ENCODE results near the gene SPRR5. TPM values are rescaled to one million over a fixed set of nuclear protein-coding genes. Genes with fewer than 3 reads are reported as not detected.

SPRR5 gene
- total RNA-seq, 1 donor from 2014 or later: not detected

GRCh38 chr1:152998476-152998875, 51.5 kb downstream of the SPRR5 start:
- TF ChIP-seq CTCF (IDR thresholded peaks at IDR 0.05): no peak
- Mint-ChIP-seq H3K27ac (ENCODE audit: unreplicated experiment) (no peak overlapping the region), H3K36me3 (ENCODE audit: low read depth) (no peaks in the 10 kb centered on the region), H3K4me3 (ENCODE audit: unreplicated experiment) (no peak overlapping the region), H3K27me3 (ENCODE audit: low read depth) (no peaks in the 10 kb centered on the region), H3K4me1 (ENCODE audit: low read depth) (no peaks in the 10 kb centered on the region), H3K9me3 (ENCODE audit: low read depth) (peaks cover 20% of the 10 kb centered on the region)
- no peak for DNase-seq (ENCODE audit: low spot score)

Other genes with a start within 250 kb of the SPRR5 start
- not detected in 3 replicates for gene LCE2A, start 248.9 kb upstream of the SPRR5 start, total RNA-seq
- gene LCE4A, start 239.0 kb upstream of the SPRR5 start, total RNA-seq: not detected in 3 replicates
- gene KPRP, start 189.2 kb upstream of the SPRR5 start, total RNA-seq: not detected in 3 replicates
- gene LCE1F, start 172.1 kb upstream of the SPRR5 start, total RNA-seq: not detected in 3 replicates
- not detected in 3 replicates for gene LCE1E, start 160.9 kb upstream of the SPRR5 start, total RNA-seq
- not detected in 3 replicates for gene LCE1D, start 150.5 kb upstream of the SPRR5 start, total RNA-seq
- not detected in 3 replicates for gene LCE1C, start 140.6 kb upstream of the SPRR5 start, total RNA-seq
- not detected in 3 replicates for gene LCE1B, start 135.2 kb upstream of the SPRR5 start, total RNA-seq
- not detected in 3 replicates for gene LCE1A, start 119.7 kb upstream of the SPRR5 start, total RNA-seq
- not detected in 3 replicates for gene LCE6A, start 104.3 kb upstream of the SPRR5 start, total RNA-seq
- not detected in 3 replicates for gene LCE7A, start 87.2 kb upstream of the SPRR5 start, total RNA-seq
- not detected in 3 replicates for gene SMCP, start 68.9 kb upstream of the SPRR5 start, total RNA-seq
- not detected in 3 replicates for gene IVL, start 38.7 kb upstream of the SPRR5 start, total RNA-seq
- not detected in 3 replicates for gene SPRR4, start 23.4 kb downstream of the SPRR5 start, total RNA-seq
- not detected in 3 replicates for gene SPRR1A, start 36.9 kb downstream of the SPRR5 start, total RNA-seq
- not detected in 3 replicates for gene SPRR3, start 54.5 kb downstream of the SPRR5 start, total RNA-seq
- gene SPRR1B, start 84.0 kb downstream of the SPRR5 start, total RNA-seq: not detected in 3 replicates
- not detected in 3 replicates for gene SPRR2D, start 93.9 kb downstream of the SPRR5 start, total RNA-seq
- not detected in 3 replicates for gene SPRR2A, start 110.3 kb downstream of the SPRR5 start, total RNA-seq
- not detected in 3 replicates for gene SPRR2B, start 124.4 kb downstream of the SPRR5 start, total RNA-seq
- not detected in 3 replicates for gene SPRR2E, start 147.3 kb downstream of the SPRR5 start, total RNA-seq
- not detected in 3 replicates for gene SPRR2F, start 166.3 kb downstream of the SPRR5 start, total RNA-seq
- not detected in 3 replicates for gene SPRR2G, start 203.7 kb downstream of the SPRR5 start, total RNA-seq